ENCODE results near the gene CCDC107.

Gene CCDC107

DNA sequence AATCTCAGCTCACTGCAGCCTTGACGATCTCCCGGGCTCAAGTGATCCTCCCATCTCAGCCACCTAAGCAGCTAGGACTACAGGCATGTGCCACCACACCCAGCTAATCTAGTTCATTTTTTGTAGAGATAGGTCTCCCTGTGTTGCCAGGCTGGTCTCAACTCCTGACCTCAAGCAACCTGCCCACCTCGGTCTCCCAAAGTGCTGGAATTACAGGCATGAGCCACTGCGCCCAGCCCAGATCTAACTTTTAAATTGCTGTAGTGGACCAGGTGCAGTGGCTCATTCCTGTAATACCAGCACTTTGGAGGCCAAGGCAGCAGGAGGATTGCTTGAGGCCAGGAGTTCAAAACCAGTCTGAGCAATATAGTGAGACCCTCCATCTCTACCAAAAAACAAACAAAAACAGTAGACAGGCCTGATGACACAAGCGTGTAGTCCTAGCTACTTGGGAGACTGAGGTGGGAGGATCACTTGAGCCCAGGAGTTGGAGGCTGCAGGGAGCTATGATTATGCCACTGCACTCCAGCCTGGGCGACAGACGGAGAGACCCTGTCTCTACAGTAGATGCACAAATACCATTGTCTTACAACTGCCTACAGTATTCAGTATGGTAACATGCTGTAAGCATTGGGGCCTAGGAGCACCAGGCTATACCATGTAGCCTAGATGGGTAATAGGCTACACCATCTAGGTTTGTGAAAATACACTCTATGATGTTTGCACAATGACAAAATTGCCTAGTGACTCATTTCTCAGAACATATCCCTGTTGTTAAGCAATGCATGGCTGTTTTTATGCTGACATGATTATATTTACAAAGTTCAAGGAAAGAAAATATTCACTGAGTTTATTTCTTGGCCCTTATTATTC lies 5.9 kb upstream of the CCDC107 start:
- DNase-seq (ENCODE audit: low spot score): no peak
- TF ChIP-seq, protein P1, sequence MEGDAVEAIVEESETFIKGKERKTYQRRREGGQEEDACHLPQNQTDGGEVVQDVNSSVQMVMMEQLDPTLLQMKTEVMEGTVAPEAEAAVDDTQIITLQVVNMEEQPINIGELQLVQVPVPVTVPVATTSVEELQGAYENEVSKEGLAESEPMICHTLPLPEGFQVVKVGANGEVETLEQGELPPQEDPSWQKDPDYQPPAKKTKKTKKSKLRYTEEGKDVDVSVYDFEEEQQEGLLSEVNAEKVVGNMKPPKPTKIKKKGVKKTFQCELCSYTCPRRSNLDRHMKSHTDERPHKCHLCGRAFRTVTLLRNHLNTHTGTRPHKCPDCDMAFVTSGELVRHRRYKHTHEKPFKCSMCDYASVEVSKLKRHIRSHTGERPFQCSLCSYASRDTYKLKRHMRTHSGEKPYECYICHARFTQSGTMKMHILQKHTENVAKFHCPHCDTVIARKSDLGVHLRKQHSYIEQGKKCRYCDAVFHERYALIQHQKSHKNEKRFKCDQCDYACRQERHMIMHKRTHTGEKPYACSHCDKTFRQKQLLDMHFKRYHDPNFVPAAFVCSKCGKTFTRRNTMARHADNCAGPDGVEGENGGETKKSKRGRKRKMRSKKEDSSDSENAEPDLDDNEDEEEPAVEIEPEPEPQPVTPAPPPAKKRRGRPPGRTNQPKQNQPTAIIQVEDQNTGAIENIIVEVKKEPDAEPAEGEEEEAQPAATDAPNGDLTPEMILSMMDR (IDR thresholded peaks at IDR 0.05; ENCODE audit: extremely low read depth, missing control alignments): no peak

DNA sequence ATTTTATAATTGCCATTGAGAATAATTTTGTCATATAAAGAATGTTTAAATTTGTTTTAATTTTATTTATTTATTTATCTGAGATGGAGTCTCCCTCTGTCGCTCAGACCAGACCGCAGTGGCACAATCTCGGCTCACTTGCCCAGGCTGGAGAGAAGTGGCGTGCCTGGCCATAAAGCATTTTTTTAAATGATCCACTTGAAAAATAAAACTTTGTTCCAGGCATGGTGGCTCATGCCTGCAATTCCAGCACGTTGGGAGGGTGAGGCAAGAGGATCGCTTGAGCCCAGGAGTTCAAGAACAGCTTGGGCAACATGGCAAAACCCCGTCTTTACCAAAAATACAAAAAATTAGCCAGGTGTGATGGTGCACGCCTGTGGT lies 5.3 kb upstream of the CCDC107 start:
- TF ChIP-seq, protein P1 (IDR thresholded peaks at IDR 0.05; ENCODE audit: extremely low read depth, missing control alignments): no peak
- no peak for DNase-seq (ENCODE audit: low spot score)

DNA sequence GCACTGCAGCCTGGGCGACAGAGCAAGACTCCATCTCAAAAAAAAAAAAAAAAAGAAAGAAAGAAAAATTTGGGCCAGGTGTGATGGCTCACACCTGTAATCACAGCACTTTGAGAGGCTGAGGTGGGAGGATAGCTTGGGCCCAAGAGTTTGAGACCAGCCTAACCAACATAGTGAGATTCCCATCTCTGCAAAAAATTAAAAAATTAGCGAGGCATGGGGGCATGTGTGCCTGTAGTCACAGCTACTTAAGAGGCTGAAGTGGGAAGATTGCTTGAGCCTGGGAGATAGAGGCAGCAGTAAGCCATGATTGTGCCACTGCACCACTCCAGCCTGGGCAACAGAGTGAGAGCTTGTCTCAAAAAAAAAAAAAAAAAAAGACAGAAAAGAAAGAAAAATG lies 4.5 kb upstream of the CCDC107 start:
- no peak for DNase-seq (ENCODE audit: low spot score)
- TF ChIP-seq, protein P1 (IDR thresholded peaks at IDR 0.05; ENCODE audit: extremely low read depth, missing control alignments): no peak

DNA sequence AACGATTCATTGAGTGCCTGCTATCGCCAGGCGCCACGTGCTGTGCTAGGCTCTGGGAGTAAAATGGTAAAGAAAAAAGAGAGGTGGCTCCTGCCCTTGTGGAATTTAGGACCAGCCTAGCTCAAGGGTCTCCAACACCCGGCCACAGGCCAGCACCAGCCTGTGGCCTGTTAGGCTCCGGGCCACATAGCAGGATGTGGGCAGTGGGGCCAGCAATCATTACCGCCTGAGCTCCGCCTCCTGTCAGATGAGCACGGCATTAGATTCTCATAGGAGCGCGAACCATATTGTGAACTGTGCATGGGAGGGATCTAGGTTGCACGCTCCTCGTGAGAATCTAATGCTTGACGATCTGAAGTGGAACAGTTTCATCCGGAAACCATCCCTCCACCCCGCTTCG lies 1.7 kb upstream of the CCDC107 start:
- TF ChIP-seq, protein P1 (IDR thresholded peaks at IDR 0.05; ENCODE audit: extremely low read depth, missing control alignments): no peak
- DNase-seq (ENCODE audit: low spot score): no peak

DNA sequence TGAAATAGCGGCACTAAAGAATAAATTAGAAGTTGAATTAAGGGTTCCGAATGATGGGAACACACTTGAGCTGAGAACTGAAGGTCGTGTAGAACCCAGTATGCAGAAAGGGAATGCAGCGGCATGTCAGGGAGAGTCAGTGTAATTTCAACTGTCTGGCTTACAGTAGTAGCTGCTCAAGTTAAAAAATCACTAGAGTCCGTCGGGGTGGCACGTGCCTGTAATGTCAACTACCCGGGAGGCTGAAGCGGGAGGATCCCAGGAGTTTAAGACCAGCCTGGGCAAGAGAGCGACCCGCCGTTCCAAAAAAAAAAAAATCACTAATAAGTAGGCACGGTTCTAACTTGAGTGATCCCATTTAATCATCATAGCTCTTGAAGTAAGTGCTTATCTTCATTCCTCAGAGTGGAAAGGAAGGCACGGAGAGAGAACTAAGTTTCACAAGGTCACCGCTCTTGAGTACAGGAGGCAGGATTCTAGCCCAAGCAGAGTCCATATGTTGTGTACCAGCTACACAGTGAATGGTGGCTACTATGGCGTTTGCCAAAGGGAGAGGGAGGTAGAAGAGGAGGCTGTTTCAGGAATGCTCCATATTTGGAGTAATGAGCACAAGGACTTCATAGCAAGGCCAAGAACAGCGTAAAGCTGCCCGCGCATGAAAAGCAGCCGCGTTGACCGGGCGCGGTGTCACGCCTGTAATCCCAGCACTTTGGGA lies 1.1 kb upstream of the CCDC107 start:
- no peak for DNase-seq (ENCODE audit: low spot score)
- TF ChIP-seq, protein P1 (IDR thresholded peaks at IDR 0.05; ENCODE audit: extremely low read depth, missing control alignments): no peak

DNA sequence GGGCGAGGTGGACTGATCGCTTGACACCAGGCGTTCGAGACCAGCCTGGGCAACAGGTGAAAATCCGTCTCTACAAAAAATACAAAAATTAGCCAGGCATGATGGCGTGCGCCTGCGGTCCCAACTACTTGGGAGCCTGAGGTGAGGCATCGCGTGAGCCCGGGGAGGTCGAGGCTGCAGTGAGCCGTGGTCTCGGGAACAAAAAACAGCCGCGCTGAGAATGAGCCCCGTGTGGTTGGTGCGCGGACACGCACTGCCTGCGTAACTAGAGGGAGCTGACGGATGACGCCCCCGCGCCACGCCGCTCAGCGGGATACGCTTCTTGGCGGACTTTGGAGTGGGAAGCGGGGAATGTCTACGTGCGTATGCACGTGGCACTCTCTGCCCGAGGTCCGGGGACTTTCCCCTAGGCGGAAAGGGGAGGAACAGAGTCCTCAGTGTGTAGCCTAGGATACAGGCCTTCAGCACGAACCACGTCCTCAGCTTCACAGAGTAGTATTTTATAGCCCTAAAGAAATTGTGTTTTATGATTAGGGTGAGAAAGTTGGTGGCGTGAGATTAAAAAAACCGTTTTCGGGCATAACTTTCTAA lies 451 bp upstream of the CCDC107 start, which contains the start of gene RMRP:
Gene RMRP (minus strand): TSS at position 474 of the 591 bp plus-strand sequence.
- peak; percentile 91 for DNase-seq (ENCODE audit: low spot score)
- TF ChIP-seq, protein P1 (IDR thresholded peaks at IDR 0.05; ENCODE audit: extremely low read depth, missing control alignments): no peak

DNA sequence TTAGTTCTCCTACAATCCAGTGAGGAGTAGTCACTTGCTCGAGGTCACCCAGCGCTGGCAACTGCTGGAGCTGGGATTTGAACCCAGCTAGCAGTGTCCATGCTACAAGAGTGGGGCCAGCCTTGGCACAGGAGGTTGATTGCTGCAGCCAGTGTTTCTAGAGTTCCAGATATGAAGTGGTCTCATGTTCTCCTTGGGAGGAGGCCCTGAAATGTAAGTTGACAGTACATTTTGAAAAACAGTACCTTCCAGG lies 802 bp downstream of the CCDC107 start:
- DNase-seq (ENCODE audit: low spot score): no peak
- TF ChIP-seq, protein P1 (IDR thresholded peaks at IDR 0.05; ENCODE audit: extremely low read depth, missing control alignments): no peak
